Ovary (tissue), 3 donors: ENCODE data around the gene UMAD1.

Experiments used
- POLR2A ChIP-seq: fragments of 450-650 bp; IDR thresholded peaks from one replicate; pipeline ENCODE4 v1.6.1; 2017; ENCODE audit warnings: antibody characterized with exemption, mild to moderate bottlenecking, moderate library complexity
- TF ChIP-seq, protein P1 (sequence below), 3 donors: fragments of 450-650 bp in 2 of 3; fragments of 200-600 bp in 1 of 3; IDR thresholded peaks; one replicate each; pipeline versions ENCODE4 v1.5.1 to v1.8.0; 2016 to 2022; ENCODE audit warnings: antibody characterized with exemption in 3 of 3, mild to moderate bottlenecking in 1 of 3
- donor health status: DM: no; HTN: no; CAD: no.

DNA sequence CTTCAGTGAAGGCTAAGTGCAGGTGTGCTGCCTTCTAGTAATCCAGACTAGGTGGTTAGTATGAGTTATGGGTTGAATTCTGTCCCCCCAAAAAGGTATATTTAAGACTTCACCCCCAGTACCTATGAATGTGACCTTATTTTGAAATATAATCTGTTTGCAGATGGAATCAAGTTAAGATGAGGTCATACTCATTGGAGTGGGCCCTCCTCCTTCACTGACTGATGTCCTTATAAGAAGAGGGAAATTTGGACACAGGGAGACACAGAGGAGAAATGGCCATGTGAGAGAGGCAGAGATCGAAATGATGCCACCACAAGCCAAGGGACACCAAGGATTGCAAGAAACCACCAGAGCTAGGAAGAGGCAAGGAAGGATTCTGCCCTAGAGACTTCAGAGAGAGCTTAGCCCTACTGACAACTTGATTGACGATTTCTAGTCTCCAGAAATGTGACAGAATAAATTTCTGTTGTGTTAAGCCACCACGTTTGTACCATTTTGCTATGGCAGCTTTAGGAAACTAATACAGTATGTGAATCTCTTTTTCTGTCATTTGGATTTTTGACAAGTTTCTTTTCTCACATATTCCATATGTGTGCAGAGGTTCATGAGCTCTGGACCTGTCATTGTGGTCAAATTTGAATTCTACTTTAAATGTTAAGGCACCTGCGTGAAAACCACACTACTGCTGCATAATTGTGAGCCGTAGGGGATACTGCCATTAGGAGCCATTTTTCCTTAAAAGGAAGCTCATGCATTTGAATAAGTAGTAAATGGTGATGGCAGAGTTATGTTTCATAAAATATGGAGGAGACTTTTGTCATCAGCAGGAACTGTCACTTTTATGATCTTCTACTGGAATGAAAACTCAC, 80.4 kb downstream of the UMAD1 start:
- TF ChIP-seq, protein P1, sequence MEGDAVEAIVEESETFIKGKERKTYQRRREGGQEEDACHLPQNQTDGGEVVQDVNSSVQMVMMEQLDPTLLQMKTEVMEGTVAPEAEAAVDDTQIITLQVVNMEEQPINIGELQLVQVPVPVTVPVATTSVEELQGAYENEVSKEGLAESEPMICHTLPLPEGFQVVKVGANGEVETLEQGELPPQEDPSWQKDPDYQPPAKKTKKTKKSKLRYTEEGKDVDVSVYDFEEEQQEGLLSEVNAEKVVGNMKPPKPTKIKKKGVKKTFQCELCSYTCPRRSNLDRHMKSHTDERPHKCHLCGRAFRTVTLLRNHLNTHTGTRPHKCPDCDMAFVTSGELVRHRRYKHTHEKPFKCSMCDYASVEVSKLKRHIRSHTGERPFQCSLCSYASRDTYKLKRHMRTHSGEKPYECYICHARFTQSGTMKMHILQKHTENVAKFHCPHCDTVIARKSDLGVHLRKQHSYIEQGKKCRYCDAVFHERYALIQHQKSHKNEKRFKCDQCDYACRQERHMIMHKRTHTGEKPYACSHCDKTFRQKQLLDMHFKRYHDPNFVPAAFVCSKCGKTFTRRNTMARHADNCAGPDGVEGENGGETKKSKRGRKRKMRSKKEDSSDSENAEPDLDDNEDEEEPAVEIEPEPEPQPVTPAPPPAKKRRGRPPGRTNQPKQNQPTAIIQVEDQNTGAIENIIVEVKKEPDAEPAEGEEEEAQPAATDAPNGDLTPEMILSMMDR (IDR thresholded peaks at IDR 0.05), result no peak
- TF ChIP-seq POLR2A, result no peak
